Effector memory CD4-positive, alpha-beta T cell (primary cell): Measurements from ENCODE around the gene SPAG16.
"Not testable (repeated sequence)": the region's sequence is repeated elsewhere in the genome, so short reads cannot be mapped to it uniquely, and the experiment has no call there.

ENCODE experiments used
- DNase-seq, 3 donors: peaks; one replicate each; pipeline ENCODE4 v3.0.0-alpha.2; 2020
- H3K27ac ChIP-seq: 2 replicates; pipeline ENCODE4 v1.7.0; 2013; ENCODE audit warnings: mild to moderate bottlenecking, low read length, moderate library complexity; ENCODE audit not compliant: insufficient read depth, poor library complexity, severe bottlenecking
- H3K27me3 ChIP-seq: replicated peaks from 2 replicates; pipeline ENCODE4 v1.7.0; 2013; ENCODE audit warnings: mild to moderate bottlenecking, low read length; ENCODE audit not compliant: insufficient read depth, control insufficient read depth, poor library complexity, severe bottlenecking
- H3K36me3 ChIP-seq: 2 replicates; pipeline ENCODE4 v1.7.0; 2013; ENCODE audit warnings: mild to moderate bottlenecking, low read length, moderate library complexity; ENCODE audit not compliant: control insufficient read depth, insufficient read depth
- H3K4me1 ChIP-seq: 2 replicates; pipeline ENCODE4 v1.7.0; 2013; ENCODE audit warnings: low read length, mild to moderate bottlenecking; ENCODE audit not compliant: control insufficient read depth, insufficient read depth, poor library complexity, severe bottlenecking
- H3K4me3 ChIP-seq: 2 replicates; pipeline ENCODE4 v1.7.0; 2013; ENCODE audit warnings: low read length, low read depth, mild to moderate bottlenecking; ENCODE audit not compliant: insufficient read depth, poor library complexity, severe bottlenecking
- H3K9me3 ChIP-seq: 2 replicates; pipeline ENCODE4 v1.7.0; 2013; ENCODE audit warnings: mild to moderate bottlenecking, low read length, moderate library complexity; ENCODE audit not compliant: control insufficient read depth

The SPAG16 gene

DNA sequence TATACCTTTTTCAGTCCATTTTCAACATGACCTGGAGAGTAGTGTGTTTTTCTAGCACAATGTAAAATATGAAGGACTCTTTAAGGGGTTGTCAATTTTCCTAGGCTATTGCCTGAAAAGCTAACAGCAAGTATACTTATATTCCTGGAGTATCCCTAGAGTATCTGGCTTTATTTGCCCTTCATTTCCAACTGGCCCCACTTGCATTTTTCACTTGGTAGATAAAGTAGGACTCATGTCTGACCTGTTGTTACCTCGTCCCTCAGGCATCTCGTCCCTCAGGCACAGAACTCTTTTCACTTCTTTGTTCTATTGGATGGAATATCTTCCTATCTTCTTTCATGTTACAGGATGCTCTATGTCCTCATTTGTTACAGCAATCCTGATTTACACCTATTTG, 69.2 kb downstream of the SPAG16 start:
- Histone ChIP-seq H3K27me3 (no peaks in the 10 kb centered on the region), H3K36me3 (no peaks in the 10 kb centered on the region), H3K9me3 (no peaks in the 10 kb centered on the region), H3K4me3 (no peak overlapping the region), H3K27ac (no peak overlapping the region), H3K4me1 (no peaks in the 10 kb centered on the region)
- no peak for DNase-seq

DNA sequence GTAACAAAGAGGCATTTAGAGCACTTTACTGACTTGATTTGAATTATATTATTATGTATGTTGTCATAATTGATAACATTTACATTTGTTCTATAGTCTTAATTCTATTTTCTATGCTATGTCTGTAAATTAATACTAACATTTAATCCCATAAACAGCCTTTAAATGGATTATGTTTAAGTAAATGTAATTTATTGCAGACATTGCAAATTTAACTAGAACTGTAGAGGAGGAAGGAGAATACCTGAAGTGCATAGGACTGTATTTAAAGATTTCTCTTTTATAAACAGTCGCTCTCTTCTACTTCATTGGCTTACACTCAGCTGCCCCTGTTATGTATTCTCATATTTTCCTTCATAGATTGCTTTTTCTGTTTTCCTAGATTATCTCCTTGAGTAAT, 92.4 kb downstream of the SPAG16 start:
- Histone ChIP-seq H3K4me3 (no peak overlapping the region), H3K4me1 (no peaks in the 10 kb centered on the region), H3K9me3 (no peaks in the 10 kb centered on the region), H3K27me3 (no peaks in the 10 kb centered on the region), H3K36me3 (no peaks in the 10 kb centered on the region), H3K27ac (no peak overlapping the region)
- DNase-seq = no peak

DNA sequence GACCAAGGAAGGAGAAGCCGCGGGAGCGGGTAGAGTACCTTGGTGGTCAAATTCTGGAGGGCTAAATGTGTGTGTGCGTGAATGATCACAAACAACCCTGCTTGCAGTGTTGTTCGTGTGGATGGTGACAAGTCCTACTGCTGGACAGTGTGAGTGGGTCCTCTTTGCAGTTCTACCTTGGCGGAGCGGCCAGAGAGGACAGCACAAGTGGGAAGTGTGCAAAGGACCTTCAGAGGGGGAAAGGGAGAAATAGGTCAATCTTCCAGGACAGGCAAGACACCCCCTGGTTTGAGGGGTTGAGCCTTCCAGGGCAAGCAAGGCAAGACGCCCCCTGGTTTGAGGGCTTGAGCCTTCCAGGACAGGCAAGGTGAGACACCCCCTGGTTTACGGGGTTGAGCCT, 122.8 kb downstream of the SPAG16 start:
- H3K27ac ChIP-seq, DNase-seq, H3K4me3 ChIP-seq, H3K27me3 ChIP-seq, H3K36me3 ChIP-seq, H3K9me3 ChIP-seq, H3K4me1 ChIP-seq: not testable (repeated sequence)

DNA sequence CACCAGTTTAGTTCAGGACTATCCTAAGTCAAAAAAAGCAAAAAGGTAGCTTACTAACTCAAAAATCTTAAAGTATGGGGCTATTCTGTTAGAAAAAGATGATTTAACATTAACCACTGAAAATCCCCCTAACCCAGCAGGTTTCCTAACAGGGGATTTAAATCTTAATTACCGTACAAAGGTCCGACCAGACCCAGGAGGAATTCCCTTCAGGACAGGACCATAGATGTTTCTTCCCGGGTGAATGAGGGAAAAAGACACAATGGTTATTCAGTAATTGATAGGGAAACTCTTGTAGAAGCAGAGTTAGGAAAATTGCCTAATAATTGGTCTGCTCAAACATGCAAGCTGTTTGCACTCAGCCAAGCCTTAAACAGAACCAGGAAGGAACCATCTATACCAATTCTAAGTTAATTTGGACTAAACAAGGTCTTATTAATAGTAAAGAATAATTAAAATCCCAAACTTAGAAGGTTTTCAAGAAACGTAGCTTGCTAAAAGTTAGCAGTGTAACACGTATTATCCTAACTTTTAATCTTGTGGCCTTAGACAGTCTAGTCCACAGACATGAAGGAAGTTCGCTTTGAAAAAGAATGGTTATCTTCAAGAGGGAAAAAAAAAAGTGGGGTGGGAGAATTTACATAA, 124.3 kb downstream of the SPAG16 start:
- not testable (repeated sequence) for H3K36me3 ChIP-seq, H3K27me3 ChIP-seq, H3K9me3 ChIP-seq, H3K4me1 ChIP-seq, H3K4me3 ChIP-seq, DNase-seq, H3K27ac ChIP-seq

DNA sequence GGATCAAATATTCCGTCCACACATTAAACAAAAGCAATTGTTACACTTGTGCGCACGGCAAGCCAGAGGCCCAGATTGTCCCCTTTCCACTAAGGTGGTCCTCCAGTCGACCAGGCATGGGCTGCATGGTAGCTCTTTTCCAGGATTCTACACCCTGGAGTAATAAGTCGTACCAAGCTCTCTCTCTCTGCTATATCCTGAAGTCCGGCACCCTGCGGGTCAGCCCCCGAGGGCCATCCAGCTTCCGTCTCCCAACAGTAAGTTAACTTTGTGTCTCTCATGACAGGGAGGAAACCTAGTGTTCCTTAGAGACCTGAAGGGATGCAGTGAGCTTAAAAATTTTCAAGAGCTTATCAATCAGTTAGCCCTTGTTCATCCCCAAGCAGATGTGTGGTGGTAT, 126.4 kb downstream of the SPAG16 start:
- not testable (repeated sequence) for DNase-seq, H3K4me1 ChIP-seq

DNA sequence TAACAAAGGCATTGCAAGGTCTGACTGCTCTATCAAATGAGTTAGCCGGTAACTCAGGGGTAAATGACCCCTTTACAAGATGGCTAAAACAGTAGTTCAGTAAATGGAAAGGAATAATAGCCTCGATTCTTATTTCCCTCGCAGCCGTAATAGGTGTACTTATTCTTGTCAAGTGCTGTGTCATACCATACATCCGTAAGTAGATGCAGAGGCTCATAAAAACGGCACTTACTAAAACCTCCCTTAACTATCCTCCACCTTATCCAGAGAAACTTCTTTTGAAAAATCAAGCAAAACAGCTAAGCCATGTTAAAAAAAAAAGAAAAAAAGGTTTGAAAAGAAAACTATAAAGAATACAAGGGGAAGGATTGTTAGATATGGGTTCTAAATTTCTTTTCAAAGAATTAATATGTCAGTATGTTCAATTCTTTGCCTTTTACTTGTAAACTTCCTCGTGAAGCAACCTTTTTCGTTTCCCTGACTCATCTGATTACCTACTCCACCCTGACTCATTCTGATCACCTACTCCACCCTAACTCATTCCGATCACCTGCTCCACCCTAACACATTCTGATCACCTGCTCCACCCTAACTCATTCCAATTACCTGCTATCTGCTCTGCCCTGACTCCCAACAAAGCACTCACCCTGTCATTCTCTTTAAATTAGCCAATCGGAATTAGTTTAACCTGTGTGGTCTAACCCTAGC, 127.5 kb downstream of the SPAG16 start:
- no peaks in the 10 kb centered on the region for H3K27me3 ChIP-seq
- no peak overlapping the region for H3K27ac ChIP-seq
- DNase-seq = no peak
- no peaks in the 10 kb centered on the region for H3K36me3 ChIP-seq
- no peak overlapping the region for H3K4me3 ChIP-seq
- H3K4me1 ChIP-seq = no peaks in the 10 kb centered on the region
- no peaks in the 10 kb centered on the region for H3K9me3 ChIP-seq

More for the DNA sequence above, 126.4 kb downstream of the SPAG16 start:
- H3K9me3 ChIP-seq, H3K27ac ChIP-seq, H3K36me3 ChIP-seq, H3K4me3 ChIP-seq, H3K27me3 ChIP-seq: not testable (repeated sequence)

DNA sequence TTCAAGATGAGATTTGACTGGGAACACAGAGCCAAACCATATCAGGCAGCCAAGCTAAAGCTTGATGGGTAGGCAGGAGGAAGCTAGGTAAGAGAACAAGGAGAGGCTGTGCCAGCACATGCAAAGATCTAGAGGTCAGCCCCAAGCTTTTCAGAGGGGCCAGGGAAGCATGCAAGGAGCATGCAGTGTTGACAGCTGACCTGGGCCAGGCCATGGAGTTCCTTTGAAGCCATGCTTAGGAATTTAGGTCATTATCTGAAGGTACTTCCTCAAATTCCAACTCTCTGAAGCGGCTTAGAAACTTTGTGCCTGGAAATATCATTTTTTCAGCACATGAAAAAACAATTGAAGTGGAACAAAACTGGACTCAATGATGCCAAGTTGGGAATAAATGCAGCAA, 130.8 kb downstream of the SPAG16 start:
- Histone ChIP-seq H3K4me1 (no peaks in the 10 kb centered on the region), H3K27ac (no peak overlapping the region), H3K27me3 (no peaks in the 10 kb centered on the region), H3K9me3 (no peaks in the 10 kb centered on the region), H3K4me3 (no peak overlapping the region), H3K36me3 (no peaks in the 10 kb centered on the region)
- DNase-seq = no peak

DNA sequence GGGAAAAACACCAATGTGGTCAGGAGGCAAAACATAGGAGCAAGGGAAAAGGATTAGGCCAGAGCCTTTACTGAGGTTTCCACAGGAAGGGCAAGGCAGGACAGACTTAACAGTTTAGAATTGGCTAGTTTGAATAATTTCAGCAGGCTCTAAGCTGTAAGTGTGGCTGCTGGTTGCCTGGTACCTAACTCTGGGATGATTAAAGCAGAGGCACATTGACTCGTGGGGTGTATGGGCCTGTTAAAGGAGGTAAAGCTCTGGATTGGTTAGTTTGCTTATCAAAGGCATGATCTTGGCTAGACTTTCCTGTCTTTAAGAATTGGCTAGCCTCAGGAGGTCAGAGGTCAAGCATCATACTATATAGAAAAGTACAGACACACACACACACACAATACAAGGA, 132.6 kb downstream of the SPAG16 start:
- Histone ChIP-seq H3K4me3 (no peak overlapping the region), H3K36me3 (no peaks in the 10 kb centered on the region), H3K27ac (no peak overlapping the region), H3K4me1 (no peaks in the 10 kb centered on the region), H3K9me3 (no peaks in the 10 kb centered on the region), H3K27me3 (no peaks in the 10 kb centered on the region)
- no peak for DNase-seq

DNA sequence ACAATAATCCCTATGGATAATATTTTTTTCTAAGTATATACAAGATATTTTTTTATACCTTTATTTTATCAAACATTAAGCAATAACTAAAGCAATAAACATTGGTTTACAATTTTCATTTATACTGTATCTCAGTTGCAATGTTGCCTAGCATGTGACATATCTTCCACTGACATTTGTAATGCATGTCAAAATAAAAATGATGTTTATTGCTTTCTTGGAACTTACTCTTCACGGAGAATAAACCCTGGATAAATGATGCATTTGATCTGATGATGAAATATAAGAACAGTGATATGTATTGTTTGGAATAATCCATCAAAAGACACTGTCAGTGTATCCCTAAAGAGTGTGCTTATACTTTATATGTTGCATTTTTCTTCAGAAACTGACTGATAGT, 135.7 kb downstream of the SPAG16 start:
- Histone ChIP-seq H3K27ac (no peak overlapping the region), H3K27me3 (no peaks in the 10 kb centered on the region), H3K4me3 (no peak overlapping the region), H3K36me3 (no peaks in the 10 kb centered on the region), H3K4me1 (no peaks in the 10 kb centered on the region), H3K9me3 (no peaks in the 10 kb centered on the region)
- DNase-seq = no peak

DNA sequence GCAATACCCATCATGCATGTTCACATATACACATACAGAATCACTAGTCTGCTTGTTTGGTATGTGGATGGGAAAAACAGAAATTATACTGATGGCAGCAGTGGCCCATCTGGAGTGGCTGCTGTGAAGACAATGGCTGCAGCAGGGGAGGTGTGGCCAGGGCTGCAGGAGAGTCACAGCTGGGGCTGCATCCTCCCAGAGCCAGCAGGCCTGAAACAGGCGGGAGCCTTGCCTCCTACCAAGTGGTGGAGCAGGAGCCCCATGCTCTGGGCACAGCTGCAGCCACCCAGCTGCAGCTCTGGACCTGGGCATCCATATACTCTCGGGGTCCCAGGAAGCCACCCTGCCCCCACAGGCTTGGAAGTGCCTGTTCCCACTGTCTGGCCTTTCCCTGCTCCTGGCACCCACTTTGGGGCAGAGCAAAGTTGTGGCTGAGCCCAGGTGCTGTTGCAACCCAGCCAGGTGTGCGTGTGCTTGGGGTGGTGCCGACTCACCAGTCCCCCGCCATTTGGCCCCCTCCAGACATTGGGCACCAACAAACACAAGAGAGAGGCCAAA, 136.6 kb downstream of the SPAG16 start:
- Histone ChIP-seq H3K9me3 (no peaks in the 10 kb centered on the region), H3K27me3 (no peaks in the 10 kb centered on the region), H3K36me3 (no peaks in the 10 kb centered on the region), H3K27ac (no peak overlapping the region), H3K4me1 (no peaks in the 10 kb centered on the region), H3K4me3 (no peak overlapping the region)
- no peak for DNase-seq
